Nephron progenitor cell (in vitro differentiated cells): ENCODE results near the gene CAMK2D.

Experiments used
- DNase-seq: peaks from one replicate; pipeline ENCODE4 v3.0.0; 2021
- H3K27ac Mint-ChIP-seq: 2 replicates; pipeline ENCODE4 v1.8.0; 2021; ENCODE audit warnings: mild to moderate bottlenecking, moderate library complexity, mixed read lengths
- H3K27me3 Mint-ChIP-seq: 2 replicates; pipeline ENCODE4 v1.8.0; 2021; ENCODE audit warnings: mild to moderate bottlenecking, low read depth, mixed read lengths; ENCODE audit not compliant: poor library complexity
- H3K36me3 Mint-ChIP-seq: 2 replicates; pipeline ENCODE4 v1.8.0; 2021; ENCODE audit warnings: low read depth, mixed read lengths
- H3K4me1 Mint-ChIP-seq: 2 replicates; pipeline ENCODE4 v1.8.0; 2021; ENCODE audit warnings: mixed read lengths
- H3K4me3 Mint-ChIP-seq: 2 replicates; pipeline ENCODE4 v1.8.0; 2021; ENCODE audit warnings: mild to moderate bottlenecking, moderate library complexity, mixed read lengths
- H3K9me3 Mint-ChIP-seq: 2 replicates; pipeline ENCODE4 v1.8.0; 2021; ENCODE audit warnings: mild to moderate bottlenecking, moderate library complexity, mixed read lengths
- CTCF ChIP-seq: fragments of 200-600 bp; sonication (generic); IDR thresholded peaks from 2 replicates; pipeline ENCODE4 v1.5.0; 2021; ENCODE audit warnings: antibody characterized with exemption

The CAMK2D gene

GRCh38 chr4:113472864-113473263, 288.7 kb downstream of the CAMK2D start:
- Mint-ChIP-seq H3K4me1 (peaks cover 13% of the 10 kb centered on the region), H3K27ac (no peak overlapping the region), H3K36me3 (peaks cover 22% of the 10 kb centered on the region), H3K27me3 (no peaks in the 10 kb centered on the region), H3K4me3 (no peak overlapping the region), H3K9me3 (peaks cover 10% of the 10 kb centered on the region)
- no peak for TF ChIP-seq CTCF
- DNase-seq = no peak

GRCh38 chr4:113471146-113471860, 290.2 kb downstream of the CAMK2D start:
- Mint-ChIP-seq H3K27ac (no peak overlapping the region), H3K4me3 (no peak overlapping the region)
- no peak for TF ChIP-seq CTCF

GRCh38 chr4:113469926-113470325, 291.6 kb downstream of the CAMK2D start:
- Mint-ChIP-seq H3K4me1 (peaks cover 15% of the 10 kb centered on the region), H3K36me3 (peaks cover 11% of the 10 kb centered on the region), H3K27me3 (no peaks in the 10 kb centered on the region), H3K27ac (no peak overlapping the region), H3K4me3 (no peak overlapping the region), H3K9me3 (no peaks in the 10 kb centered on the region)
- no peak for DNase-seq
- TF ChIP-seq CTCF = no peak

More at GRCh38 chr4:113471146-113471860, 290.2 kb downstream of the CAMK2D start:
- H3K4me1 Mint-ChIP-seq = peaks cover 15% of the 10 kb centered on the region
- H3K36me3 Mint-ChIP-seq = peaks cover 14% of the 10 kb centered on the region
- DNase-seq = no peak
- peaks cover 3% of the 10 kb centered on the region for H3K9me3 Mint-ChIP-seq
- H3K27me3 Mint-ChIP-seq = no peaks in the 10 kb centered on the region

- H3K27me3 Mint-ChIP-seq = no peaks in the 10 kb centered on the region
- no peak for DNase-seq
- H3K4me3 Mint-ChIP-seq = no peak overlapping the region
- H3K4me1 Mint-ChIP-seq = peaks cover 15% of the 10 kb centered on the region
- no peaks in the 10 kb centered on the region for H3K9me3 Mint-ChIP-seq
- peak overlapping the region; percentile 2 for H3K27ac Mint-ChIP-seq
- TF ChIP-seq CTCF = no peak
- peaks cover 14% of the 10 kb centered on the region for H3K36me3 Mint-ChIP-seq
These were observed 292.5 kb downstream of the CAMK2D start for GRCh38 chr4:113469023-113469390.

GRCh38 chr4:113468165-113469022, 293.1 kb downstream of the CAMK2D start:
- H3K27ac Mint-ChIP-seq = peak overlapping the region; percentile 78
- no peak for DNase-seq
- H3K36me3 Mint-ChIP-seq = peaks cover 14% of the 10 kb centered on the region
- H3K27me3 Mint-ChIP-seq = no peaks in the 10 kb centered on the region
- no peak overlapping the region for H3K4me3 Mint-ChIP-seq
- H3K9me3 Mint-ChIP-seq = no peaks in the 10 kb centered on the region
- H3K4me1 Mint-ChIP-seq = peaks cover 15% of the 10 kb centered on the region
- TF ChIP-seq CTCF = no peak
